Measurements from ENCODE around the gene UIMC1.

The UIMC1 gene

DNA sequence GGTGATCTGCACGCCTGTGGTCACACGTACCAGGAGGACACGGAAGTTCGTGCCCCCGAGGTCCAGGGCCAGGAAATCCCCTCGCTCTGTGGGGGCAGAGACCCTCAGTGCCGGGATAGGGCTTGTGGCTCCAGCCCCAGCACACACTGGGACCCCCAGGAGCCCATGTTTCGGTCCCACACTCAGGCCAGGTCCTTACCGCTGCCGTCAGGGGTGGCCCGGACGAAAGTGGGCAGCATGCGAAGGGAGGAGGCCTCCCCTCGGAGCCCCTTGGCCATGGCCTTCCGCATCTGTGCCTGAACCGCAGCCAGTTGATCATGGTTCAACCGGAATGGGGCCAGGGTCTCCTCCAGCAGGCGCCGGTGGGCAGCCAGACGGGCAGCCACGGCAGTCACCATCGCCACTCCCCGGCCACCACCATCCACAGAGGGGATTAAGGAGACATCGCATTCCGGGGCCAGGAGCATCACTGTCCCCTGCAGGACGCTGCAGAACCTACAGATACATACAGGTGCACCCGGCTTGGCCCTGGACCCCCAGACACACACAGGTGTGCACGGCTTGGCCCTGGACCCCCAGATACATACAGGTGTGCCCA lies 119.2 kb downstream of the UIMC1 start:
- in situ Hi-C loops (cut with MboI; ENCODE audit: low sequenced_read_pairs), result no loop called here

DNA sequence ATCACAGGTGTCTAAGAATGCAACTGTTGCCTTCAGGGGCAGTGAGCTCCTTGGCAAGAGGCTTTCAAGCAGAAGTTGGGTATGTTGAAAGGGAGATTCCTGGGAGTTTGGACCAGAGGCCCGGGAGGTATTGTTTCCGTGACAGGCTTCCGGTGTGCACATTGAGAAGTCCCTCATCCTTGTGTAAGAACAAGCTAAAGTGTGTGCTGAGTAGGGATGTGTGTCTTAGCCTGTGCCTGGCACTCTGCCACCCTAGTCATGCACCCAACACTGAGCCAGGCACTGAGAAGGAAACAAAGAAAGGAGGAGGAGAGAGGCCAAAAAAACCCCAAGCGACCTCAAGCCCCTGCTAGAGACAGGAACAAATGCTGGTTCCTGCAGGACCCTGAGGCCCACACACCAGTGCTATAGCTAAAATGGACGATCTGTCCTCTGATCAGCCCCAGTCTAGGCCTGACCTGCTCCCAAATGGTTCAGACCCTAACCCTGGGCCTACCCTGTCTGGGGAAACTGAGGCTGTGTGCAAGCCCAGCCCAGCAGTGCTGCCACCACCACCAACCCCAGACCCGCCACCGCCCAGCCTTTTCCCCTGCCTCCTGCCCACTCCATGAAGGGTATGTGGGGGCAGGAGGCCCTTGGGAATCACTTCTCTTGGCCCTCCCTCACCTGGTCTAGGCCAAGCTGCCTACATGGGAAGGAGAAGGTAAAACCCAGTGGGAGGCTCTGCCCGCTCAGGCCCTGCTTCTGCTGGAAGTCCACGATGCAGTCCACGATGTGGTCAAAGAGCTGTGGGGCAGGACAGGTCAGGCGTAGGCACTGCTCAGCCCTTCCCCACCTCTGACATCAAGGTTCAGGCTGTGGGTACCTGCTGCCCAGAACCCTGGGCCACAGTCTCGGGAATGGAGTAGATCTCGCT lies 120.0 kb downstream of the UIMC1 start:
- in situ Hi-C loops (cut with MboI; ENCODE audit: low sequenced_read_pairs), result no loop called here

DNA sequence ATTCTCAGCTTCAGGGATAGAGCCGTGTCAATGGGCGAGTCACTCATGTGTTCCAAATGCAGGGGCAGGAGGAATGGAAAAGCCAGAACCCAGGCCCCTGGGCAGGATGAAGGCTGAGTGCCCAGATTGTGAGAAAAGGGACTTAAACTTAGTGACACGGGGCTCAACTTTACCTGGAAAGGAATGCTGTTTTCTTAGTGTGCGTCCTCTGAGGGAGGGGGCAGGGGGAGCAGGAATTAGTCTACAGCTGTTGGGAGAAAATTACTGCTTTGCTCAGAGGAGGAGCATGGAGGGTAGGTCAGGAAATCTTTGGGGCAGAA lies 122.0 kb downstream of the UIMC1 start:
- in situ Hi-C loops (cut with MboI; ENCODE audit: low sequenced_read_pairs), result no loop called here

DNA sequence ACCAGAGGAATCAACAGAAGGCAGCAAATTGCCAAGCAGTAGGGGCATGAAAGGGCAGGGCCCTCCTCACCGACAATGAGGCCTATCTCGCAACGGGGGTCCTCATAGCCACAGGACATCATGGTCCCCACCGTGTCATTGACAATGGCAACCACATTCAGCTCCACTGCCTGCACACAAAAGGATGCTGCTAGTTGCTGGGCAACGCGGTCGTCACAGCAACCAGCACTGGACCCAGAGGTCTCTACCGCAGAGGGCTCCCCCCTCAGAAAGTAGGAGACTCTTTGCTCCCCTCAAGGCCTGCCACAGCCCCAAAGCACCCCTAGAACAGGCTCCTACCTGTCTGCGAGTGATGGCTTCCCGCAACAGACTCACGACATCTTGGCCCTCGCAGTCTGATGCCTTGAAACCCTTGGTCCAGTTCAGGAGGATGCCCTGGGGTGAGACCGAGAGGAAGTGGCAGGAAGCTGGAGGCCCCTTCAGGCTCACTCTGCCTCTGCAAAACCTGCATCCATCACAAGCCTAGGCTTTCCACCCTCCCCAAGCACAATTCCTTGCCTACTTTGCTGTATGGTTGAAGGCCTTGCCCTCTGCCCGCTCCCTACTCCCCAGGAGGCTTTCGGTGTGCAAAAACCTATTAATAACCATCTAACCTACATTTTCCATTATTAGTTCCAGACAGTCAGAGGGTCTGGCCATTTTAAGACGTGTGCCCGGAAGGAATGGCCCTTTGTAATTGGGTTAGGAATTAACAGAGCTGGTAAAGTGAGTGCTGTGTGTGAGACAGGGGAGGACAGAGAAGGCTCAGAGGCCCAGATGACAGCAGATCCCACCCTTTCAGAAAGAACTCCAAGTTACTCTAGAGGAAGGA lies 122.6 kb downstream of the UIMC1 start:
- in situ Hi-C loops (cut with MboI; ENCODE audit: low sequenced_read_pairs), result no loop called here

DNA sequence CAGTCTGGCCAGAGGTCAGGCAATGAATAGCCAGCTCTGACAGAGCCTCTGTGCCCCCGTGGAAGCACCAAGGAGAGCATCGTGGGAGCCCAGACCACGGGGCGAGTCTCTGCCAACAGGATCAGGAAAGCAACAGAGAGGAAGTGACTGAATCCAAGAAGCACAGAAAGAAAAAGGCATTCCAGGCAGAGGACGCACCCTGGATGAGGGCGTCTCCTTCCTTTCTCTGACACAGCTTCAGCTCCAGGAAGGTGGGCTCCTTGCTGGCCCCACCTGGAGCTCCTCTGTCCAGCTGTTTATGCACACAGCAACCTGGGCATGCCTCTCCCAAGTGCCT lies 124.0 kb downstream of the UIMC1 start:
- in situ Hi-C loops (cut with MboI; ENCODE audit: low sequenced_read_pairs), result no loop called here

DNA sequence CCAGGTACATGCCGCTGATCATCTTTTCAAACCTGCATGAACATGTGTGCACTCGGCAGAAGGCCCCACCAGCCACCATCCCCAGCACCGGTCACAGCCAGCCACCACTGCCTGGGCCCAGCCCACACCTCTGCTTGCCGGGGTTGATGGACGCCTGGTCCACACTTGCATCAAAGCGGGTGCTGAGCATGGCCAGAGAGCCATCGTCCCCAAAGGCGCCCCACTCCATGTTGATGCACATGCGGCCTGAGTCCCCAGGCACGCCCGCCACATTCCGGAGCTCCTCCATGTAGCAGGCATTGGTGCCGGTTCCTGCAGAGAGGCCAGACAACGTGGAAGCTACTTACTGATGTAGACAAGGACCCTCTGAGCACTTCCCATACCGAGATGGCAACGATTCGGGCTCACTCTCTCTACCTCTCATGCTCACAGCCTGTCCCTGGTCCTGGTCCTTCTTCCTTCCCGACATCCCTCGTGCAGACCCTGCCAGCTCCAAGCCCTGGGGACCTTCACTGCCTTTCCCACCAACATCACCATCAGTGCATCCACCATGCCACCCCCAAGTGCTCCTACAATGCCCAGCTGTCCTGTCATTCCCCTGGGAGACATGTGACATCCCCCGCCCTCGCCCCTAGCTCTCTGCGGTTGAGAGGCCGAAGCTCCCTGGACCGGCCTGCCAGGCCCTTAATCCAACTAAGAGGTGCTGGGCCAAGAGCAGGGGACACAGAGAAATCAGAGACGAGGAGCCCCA lies 124.6 kb downstream of the UIMC1 start:
- in situ Hi-C loops (cut with MboI; ENCODE audit: low sequenced_read_pairs), result no loop called here

DNA sequence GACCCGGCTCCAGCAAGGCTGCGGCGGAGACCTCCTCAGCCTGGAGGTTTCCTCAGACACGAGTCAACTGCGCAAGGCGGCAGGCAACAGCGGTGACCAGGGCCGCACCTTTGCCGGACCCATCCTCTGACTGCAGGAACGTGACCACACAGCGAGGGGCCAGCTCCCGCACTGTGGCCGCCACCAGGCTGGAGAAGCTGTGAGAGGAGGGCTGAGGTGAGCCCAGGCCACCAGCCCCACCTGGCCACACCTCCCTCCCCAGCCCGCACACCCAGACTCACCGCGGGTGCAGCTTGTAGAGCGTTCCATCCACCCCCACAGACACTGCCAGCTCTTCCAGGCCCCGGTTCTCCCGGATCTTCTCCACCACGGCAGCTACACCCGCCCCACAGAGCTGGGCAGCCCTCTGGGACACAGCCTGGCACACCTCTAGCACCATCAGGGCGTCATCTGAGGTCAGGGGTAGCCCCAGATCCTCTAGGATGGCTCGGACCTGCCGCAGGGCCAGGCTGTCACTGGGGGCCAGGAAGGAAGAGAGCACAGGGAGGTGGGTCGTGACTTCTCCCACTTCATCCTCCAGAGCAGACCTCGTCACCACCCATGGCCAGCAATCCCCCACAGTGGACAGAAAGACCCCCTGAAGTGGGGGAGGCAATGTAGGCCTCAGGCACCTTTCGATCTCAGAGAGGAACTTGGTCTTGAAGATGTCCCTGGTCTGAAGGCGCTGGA lies 125.4 kb downstream of the UIMC1 start:
- in situ Hi-C loops (cut with MboI; ENCODE audit: low sequenced_read_pairs), result no loop called here

DNA sequence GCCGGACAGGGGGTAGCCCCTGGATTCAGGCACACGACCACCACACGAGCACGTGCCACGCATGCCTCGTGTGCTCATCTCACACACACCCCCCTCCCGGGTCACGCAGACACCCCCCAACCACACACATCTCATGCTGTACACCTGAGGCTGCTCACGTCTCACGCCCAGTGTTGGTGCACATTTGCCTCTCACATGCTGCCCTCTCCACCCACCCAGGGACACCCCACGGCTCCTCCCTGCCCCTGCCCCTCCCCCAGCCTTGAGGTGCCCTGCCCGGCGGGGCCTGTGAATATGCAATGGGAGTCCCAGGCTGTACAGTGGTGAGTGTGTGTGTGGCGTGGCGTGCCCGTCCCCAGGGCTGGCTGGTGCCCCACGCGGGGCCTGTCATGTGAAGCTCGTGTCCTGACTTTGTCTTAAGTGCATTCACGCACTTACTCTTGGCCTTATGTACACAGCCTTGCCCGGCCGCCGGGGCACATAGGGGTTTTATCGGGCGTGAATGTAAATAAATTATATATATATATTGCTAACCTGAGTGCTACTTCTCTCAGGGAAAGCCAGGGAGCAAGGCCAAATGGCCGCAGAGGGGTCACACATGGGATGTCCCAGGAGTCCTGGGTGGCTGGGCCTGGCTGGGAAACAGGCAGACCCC lies 126.1 kb downstream of the UIMC1 start:
- in situ Hi-C loops (cut with MboI; ENCODE audit: low sequenced_read_pairs), result no loop called here

DNA sequence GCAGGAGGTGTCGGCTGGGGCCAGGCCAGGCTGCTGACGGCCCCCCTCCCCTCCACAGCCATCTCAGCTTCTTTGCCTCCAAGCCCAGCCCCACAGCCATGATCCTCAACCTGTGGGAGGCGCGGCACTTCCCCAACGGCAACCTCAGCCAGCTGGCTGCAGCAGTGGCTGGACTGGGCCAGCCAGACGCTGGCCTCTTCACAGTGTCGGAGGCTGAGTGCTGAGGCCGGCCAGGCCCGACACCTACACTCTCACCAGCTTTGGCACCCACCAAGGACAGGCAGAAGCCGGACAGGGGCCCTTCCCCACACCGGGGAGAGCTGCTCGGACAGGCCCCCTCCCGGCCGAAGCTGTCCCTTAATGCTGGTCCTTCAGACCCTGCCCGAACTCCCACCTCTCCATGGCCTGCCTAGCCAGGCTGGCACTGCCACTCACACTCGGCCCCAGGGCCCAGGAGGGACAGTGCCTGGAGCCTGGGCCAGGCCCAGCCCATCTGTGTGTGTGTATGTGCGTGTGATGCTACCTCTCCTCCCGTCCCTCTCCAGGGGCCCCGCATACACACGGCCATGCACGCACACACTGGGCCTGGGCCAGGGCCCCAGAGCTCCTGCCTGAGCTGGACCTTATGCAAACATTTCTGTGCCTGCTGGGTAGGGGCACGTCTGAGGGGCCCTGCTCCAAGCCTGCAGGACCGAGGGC lies 126.8 kb downstream of the UIMC1 start:
- in situ Hi-C loops (cut with MboI; ENCODE audit: low sequenced_read_pairs), result no loop called here

DNA sequence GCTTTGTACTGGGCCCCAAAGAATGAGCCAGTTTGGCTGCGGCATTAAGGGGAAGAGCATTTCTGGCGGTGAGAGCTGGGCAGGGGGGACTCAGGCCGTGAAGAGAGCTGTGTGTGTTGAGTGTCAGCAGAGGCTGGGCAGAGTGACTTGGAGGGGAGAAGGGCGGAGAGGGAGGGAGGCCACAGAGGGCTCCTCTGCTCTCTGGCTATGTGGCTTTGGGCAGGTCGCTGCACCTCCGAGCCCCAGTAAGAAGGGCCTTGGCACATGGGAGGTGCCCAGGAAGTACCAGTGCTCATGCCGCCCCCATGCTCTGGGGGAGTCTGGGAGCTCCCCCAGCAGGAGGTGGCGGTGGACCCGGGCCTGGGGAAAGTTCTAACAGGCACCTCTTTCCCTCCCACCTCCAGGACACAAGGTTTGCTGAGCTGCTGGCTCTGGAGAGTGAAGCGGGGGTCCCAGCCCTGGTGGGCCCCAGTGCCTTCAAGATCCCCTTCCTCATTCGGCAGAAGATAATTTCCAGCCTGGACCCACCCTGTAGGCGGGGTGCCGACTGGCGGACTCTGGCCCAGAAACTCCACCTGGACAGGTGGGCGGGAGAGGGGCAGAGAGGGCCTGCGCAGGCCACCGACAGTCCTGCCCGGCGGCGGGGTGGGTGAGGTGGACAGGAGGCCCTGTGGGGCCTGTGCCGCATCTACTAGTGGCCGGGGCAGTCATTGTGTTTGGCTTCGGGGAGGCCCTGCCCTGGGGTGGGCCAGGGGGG lies 127.5 kb downstream of the UIMC1 start:
- in situ Hi-C loops (cut with MboI; ENCODE audit: low sequenced_read_pairs), result no loop called here

DNA sequence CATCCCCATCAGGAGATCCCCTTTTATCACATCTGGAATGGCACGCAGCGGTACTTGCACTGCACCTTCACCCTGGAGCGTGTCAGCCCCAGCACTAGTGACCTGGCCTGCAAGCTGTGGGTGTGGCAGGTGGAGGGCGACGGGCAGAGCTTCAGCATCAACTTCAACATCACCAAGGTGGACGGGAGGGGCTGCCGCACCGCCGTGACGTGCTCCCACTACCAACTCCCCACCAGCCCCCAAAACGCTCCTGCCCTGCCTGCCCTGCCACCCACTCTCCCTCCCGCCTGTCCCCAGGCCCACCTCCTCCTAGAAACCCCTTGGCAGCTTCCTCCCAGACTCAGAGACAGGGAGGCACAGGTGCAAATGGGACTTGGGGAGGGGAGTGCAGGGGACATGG lies 128.1 kb downstream of the UIMC1 start:
- in situ Hi-C loops (cut with MboI; ENCODE audit: low sequenced_read_pairs), result no loop called here

DNA sequence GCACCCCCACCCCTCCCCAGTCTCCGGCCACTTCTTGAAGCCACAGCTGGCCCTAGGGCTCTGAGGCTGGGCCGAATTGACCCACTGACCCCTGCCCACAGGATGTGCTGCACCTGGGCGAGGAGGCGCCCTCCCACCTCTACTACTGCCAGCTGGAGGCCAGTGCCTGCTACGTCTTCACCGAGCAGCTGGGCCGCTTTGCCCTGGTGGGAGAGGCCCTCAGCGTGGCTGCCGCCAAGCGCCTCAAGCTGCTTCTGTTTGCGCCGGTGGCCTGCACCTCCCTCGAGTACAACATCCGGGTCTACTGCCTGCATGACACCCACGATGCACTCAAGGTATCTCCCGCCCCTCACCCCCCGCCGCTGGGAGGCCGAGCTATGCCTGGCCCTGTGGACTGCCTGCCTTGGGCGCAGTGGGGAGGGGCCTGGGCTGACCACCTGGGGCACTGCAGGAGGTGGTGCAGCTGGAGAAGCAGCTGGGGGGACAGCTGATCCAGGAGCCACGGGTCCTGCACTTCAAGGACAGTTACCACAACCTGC lies 128.7 kb downstream of the UIMC1 start:
- in situ Hi-C loops (cut with MboI; ENCODE audit: low sequenced_read_pairs), result no loop called here

DNA sequence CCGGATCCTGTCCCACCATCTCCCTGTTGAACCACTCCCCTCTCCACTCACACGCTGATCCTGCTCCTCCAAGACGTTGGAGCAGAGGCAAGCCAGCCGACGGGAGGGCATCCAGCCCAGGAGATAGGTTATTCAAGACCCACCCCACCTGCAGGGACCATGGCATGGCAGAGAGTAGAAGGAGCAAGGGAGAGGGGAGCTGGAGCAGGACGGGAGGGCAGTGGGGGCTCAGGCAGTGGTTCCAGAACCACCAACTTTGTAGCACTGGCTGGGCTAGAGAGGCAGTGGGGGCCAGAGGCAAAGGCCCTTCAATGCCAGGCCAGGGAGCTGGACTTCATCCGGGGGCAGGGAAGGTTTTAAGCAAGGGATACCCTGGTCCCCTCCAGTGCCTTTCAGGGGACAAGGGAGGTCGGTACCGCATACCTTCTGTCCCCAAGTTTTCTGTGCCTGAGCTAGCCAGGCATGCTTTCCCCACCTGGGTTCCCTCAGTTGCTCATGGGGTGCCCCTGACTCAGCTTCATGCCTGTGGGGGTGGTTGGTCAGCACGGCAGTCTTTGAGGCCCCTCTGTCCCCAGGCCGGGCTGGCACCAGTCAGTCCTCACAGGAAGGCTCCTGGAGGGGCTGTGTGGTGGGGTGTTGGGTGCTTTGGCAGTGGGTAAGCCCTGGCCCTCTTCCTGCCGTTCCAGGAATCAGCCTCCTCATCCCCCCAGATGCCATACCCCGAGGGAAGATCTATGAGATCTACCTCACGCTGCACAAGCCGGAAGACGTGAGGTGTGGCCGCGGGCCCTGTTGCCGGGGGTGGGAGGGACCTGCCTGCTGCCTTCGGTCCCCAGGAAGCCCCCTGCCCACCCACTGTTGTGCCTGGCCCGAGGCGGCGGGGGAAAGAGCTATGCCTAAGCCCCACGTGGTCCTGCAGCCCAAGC lies 129.8 kb downstream of the UIMC1 start:
- in situ Hi-C loops (cut with MboI; ENCODE audit: low sequenced_read_pairs), result no loop called here

DNA sequence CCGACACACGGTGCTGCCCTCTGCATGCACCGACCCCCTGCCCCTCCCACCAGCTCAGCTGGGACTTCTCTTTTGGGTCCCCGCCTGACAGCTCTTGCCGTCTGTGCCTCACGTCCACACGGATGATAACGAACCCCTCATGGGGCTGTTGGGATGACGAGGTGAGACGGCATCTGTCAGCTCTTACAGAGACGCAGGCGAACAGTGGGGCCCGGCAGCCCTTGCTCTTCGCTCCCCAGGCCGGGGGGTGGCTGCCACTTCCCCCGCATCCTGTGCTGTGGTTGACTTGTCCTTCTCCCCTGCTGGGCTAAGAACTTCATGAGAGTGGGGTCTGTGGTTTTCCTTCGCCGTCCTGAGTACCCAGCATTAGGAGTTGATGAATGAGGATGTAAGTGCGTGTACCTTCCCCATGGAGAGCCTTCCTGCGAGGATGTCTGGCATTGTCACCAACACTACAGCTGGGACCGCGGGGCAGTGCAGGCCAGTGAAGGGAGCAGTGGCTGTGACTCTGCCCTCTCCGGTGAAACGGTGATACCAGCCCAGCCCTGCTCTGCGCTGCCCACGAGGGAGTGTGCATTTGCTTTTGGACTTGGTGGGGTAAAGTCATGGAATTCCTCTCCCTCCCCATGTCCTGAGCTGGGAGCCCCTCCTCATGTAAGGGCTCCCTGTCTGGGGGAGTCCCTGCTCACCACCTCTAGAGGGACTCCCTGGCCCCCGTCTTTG lies 130.6 kb downstream of the UIMC1 start:
- in situ Hi-C loops (cut with MboI; ENCODE audit: low sequenced_read_pairs), result no loop called here

DNA sequence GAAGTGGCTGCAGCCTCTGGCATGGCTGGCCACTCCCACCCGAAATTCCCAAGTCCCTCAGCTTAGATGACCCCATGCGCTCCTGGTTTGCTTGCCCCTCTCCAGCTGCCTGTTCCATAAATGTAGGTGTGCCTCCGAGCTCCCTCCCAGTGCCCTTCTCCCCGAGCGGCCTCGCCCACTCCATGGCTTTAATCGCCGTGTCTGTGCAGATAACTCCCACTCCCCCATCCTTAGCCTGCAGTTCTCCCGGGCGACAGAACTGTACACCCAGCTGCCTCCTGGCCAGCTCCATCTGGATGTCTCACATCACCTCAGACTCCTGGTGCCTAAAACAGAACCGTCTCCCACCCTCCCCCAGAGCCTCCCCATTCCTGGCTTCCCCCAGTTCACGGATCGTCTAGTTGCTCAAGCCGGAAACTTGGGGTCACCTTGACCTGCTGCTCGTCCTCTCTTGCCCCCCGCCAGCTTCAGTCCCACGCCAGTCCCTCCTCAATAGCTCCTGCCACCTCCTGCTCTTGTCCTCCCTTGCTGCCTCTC lies 131.5 kb downstream of the UIMC1 start:
- in situ Hi-C loops (cut with MboI; ENCODE audit: low sequenced_read_pairs), result no loop called here

DNA sequence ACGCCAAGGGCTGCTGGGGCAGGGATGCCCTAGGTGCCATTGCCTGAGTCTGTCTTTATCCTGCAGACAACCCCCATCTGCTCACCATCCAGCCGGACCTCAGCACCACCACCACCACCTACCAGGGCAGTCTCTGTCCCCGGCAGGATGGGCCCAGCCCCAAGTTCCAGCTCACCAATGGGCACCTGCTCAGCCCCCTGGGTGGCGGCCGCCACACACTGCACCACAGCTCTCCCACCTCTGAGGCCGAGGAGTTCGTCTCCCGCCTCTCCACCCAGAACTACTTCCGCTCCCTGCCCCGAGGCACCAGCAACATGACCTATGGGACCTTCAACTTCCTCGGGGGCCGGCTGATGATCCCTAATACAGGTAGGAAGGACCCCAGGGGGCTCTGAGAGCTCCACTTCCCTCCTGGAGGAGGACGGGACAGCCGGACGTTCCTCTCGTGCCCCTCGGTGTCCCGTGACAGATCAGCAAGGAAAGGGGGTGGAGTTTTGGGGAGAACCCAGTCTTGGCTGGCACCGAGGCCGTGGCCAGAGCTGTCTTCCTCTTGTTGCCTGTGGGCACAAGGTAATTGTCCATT lies 132.3 kb downstream of the UIMC1 start:
- in situ Hi-C loops (cut with MboI; ENCODE audit: low sequenced_read_pairs), result no loop called here
